GM21381 (cell line): Measurements from ENCODE around the gene MYOZ1.
"Not testable (repeated sequence)": the region's sequence is repeated elsewhere in the genome, so short reads cannot be mapped to it uniquely, and the experiment has no call there.

Experiments
- ATAC-seq: cut with Tn5 transposase; IDR thresholded peaks from one replicate; pipeline ENCODE4 v1.9.1; 2021; ENCODE audit warnings: mild to moderate bottlenecking, moderate library complexity; ENCODE audit not compliant: unreplicated experiment

MYOZ1 gene

GRCh38 chr10:73647875-73648651 lies 6.8 kb upstream of the MYOZ1 start:
- ATAC-seq: no peak

- no peak for ATAC-seq
Observed at GRCh38 chr10:73647211-73647874, 6.1 kb upstream of the MYOZ1 start.

GRCh38 chr10:73646598-73647041 lies 5.3 kb upstream of the MYOZ1 start:
- ATAC-seq: no peak

GRCh38 chr10:73645251-73645650 lies 4.0 kb upstream of the MYOZ1 start:
- no peak for ATAC-seq

GRCh38 chr10:73644767-73645166 lies 3.5 kb upstream of the MYOZ1 start:
- ATAC-seq: no peak

GRCh38 chr10:73644015-73644743 lies 2.9 kb upstream of the MYOZ1 start:
- no peak for ATAC-seq

- no peak for ATAC-seq
Observed at GRCh38 chr10:73643362-73643761, 2.1 kb upstream of the MYOZ1 start.

- ATAC-seq: no peak
Observed at GRCh38 chr10:73639286-73639685, 2.0 kb downstream of the MYOZ1 start.

GRCh38 chr10:73635781-73636180 lies 5.5 kb downstream of the MYOZ1 start:
- no peak for ATAC-seq

- no peak for ATAC-seq
Observed at GRCh38 chr10:73634421-73634820, 6.9 kb downstream of the MYOZ1 start.

GRCh38 chr10:73629165-73629564 lies 12.1 kb downstream of the MYOZ1 start:
- no peak for ATAC-seq

GRCh38 chr10:73628405-73628804 lies 12.9 kb downstream of the MYOZ1 start:
- ATAC-seq: no peak

- ATAC-seq: no peak
Observed at GRCh38 chr10:73627300-73627699, 14.0 kb downstream of the MYOZ1 start.

- peak; percentile 97 for ATAC-seq
Observed at GRCh38 chr10:73625884-73626752, 15.2 kb downstream of the MYOZ1 start.

GRCh38 chr10:73625004-73625883 lies 16.0 kb downstream of the MYOZ1 start:
- ATAC-seq: peak; percentile 33

GRCh38 chr10:73623056-73623455 lies 18.2 kb downstream of the MYOZ1 start:
- no peak for ATAC-seq

- ATAC-seq: not testable (repeated sequence)
Observed at GRCh38 chr10:73620974-73621373, 20.3 kb downstream of the MYOZ1 start.

- not testable (repeated sequence) for ATAC-seq
Observed at GRCh38 chr10:73617143-73617542, 24.1 kb downstream of the MYOZ1 start.

GRCh38 chr10:73614720-73615119 lies 26.6 kb downstream of the MYOZ1 start:
- ATAC-seq: no peak

- ATAC-seq: no peak
Observed at GRCh38 chr10:73609116-73609515, 32.2 kb downstream of the MYOZ1 start.
